Fibroblast of skin of left biceps (primary cell): ENCODE results near the gene MROH7.
"Not testable (repeated sequence)": the region's sequence is repeated elsewhere in the genome, so short reads cannot be mapped to it uniquely, and the experiment has no call there.

Experiments used
- DNase-seq, 2 experiments: peaks; one replicate each; pipeline ENCODE4 v3.0.0-alpha.2; 2013; ENCODE audit warnings: low read depth in 2 of 2

The MROH7 gene

GRCh38 chr1:54610048-54610447 is 31.5 kb upstream of the MROH7 start:
- no peak for DNase-seq

- DNase-seq = no peak
Measured at GRCh38 chr1:54610601-54611580, 30.7 kb upstream of the MROH7 start.

GRCh38 chr1:54611621-54612020 is 30.0 kb upstream of the MROH7 start:
- DNase-seq = no peak

- no peak for DNase-seq
Measured at GRCh38 chr1:54614024-54614423, 27.6 kb upstream of the MROH7 start.

- no peak for DNase-seq
Measured at GRCh38 chr1:54614563-54614962, 27.0 kb upstream of the MROH7 start.

- no peak for DNase-seq
Measured at GRCh38 chr1:54615531-54616279, 25.9 kb upstream of the MROH7 start.

- DNase-seq = no peak
Measured at GRCh38 chr1:54619749-54620148, 21.8 kb upstream of the MROH7 start.

- DNase-seq = no peak
Measured at GRCh38 chr1:54623216-54624007, 18.2 kb upstream of the MROH7 start, which contains the start of gene FAM151A. Gene FAM151A, minus strand, starts transcription at chr1:54623525. Its CDS starts 130 bp downstream, at chr1:54623395.

- no peak for DNase-seq
Measured at GRCh38 chr1:54624466-54625464, 16.8 kb upstream of the MROH7 start.

- no peak for DNase-seq
Measured at GRCh38 chr1:54627196-54627595, 14.4 kb upstream of the MROH7 start.

- not testable (repeated sequence) for DNase-seq
Measured at GRCh38 chr1:54635804-54636203, 5.8 kb upstream of the MROH7 start.

GRCh38 chr1:54636461-54637446 is 4.8 kb upstream of the MROH7 start:
- not testable (repeated sequence) for DNase-seq

- no peak for DNase-seq
Measured at GRCh38 chr1:54640361-54640760, 1.2 kb upstream of the MROH7 start.

- no peak for DNase-seq
Measured at GRCh38 chr1:54643736-54644135, 2.1 kb downstream of the MROH7 start.

- no peak for DNase-seq
Measured at GRCh38 chr1:54645806-54646676, 4.5 kb downstream of the MROH7 start.

- no peak for DNase-seq
Measured at GRCh38 chr1:54649130-54649898, 7.7 kb downstream of the MROH7 start.

GRCh38 chr1:54649921-54650320 is 8.3 kb downstream of the MROH7 start:
- no peak for DNase-seq

- DNase-seq = no peak
Measured at GRCh38 chr1:54650417-54650816, 8.8 kb downstream of the MROH7 start.
